ENCODE data around the gene DIS3L2. TPM values are rescaled to one million over a fixed set of nuclear protein-coding genes. Genes with fewer than 3 reads are reported as not detected.

Gene DIS3L2
- total RNA-seq, 1 donor from 2014 or later, result 17.1 TPM

- no peak for DNase-seq (ENCODE audit: low read depth, low spot score)
These were observed 264.4 kb downstream of the DIS3L2 start for GRCh38 chr2:232225895-232226294.

DNA sequence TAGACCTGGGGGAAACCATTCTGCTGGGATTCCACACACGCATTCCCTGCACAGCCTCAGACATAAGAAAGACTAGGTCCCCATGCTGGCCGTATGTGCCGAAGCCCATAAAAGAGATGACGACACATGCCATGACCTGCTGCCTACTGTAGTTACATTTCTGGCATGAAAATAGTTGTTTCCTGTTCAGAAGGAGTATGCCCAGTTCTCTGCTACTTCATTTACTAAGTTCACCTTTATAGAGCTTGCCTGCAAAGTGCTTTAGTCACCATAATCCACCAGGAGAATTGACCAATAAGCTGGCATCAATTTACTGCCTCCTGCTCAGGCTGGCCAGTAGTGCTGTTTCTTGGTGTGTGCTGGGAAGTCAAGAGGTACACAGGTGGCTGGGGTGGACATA lies 266.8 kb downstream of the DIS3L2 start:
- DNase-seq (ENCODE audit: low read depth, low spot score), result no peak

- DNase-seq (ENCODE audit: low read depth, low spot score), result no peak
These were observed 267.7 kb downstream of the DIS3L2 start for GRCh38 chr2:232228971-232229894.

- DNase-seq (ENCODE audit: low read depth, low spot score), result no peak
These were observed 268.4 kb downstream of the DIS3L2 start for GRCh38 chr2:232229911-232230310.

DNA sequence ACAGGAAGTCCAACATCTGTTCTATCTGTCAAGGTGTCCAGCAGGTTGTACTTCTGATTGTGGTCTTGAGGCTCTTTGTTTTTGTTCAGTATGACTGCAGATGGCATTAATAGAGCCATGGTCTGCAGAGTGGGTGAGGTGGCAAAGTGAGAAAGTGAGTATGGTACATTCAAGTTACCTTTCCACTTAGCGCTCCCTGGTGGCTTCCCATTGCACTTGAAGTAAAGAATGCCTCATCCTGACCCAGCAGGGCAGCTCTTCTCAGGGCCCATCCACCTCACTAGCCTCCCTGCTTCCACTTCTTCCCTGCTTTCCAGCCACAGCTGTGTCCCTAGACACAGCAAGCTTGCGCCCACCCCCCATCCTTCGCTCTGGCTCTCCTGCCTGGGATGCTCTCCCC lies 269.0 kb downstream of the DIS3L2 start:
- DNase-seq (ENCODE audit: low read depth, low spot score), result no peak

DNA sequence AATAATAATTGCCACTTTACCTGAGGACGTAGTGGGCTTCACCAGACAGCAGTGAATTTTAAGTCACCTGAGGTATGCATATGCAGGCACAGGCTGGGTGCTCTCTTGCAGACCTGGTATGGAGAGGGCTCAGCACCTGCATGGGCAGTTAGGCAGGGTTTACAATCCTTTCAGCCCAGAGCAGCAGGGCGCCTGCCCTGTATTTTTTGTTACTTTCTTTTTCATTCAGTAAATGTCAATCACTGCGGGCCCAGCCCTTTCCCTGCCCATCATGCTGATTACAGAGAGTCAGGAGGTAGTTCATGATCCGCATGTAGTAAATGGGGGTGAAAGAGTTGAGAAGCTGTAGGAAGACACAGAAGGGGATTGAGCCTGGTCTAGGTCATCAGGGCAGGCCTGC lies 270.0 kb downstream of the DIS3L2 start:
- no peak for DNase-seq (ENCODE audit: low read depth, low spot score)

GRCh38 chr2:232232915-232233314 lies 271.4 kb downstream of the DIS3L2 start:
- DNase-seq (ENCODE audit: low read depth, low spot score), result no peak

DNA sequence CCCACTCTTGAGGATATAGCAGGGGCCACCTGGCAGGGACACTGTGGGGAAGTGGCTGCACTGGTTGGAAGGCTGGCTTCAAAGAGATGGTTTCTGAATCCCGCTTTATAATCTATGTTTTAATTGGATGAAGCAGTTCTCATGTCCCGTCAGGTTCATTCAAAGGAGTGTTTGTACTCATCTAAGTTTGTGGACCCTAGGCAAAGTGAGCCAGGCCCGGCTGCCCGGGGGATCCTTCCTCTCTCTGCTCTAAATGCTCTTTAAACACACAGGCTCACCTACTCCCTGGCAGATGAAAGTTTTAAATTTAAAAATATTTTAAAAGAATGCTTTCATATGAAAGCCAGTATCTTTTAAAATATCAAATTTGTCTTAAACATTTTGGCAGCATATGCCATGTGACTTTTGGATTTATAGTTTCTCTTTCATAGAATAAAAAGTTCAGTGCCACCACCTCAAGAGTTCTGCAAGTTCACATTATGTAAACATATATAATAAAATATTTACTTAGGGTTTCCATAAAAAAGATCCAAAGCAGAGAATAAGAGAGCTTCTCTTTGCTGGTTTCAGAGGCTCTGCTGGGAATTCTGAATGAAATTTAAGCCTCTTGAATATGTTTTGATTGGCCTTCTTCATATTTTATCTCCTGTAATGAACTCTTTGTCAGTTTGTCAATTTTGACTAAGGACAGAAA lies 273.6 kb downstream of the DIS3L2 start:
- DNase-seq (ENCODE audit: low read depth, low spot score), result no peak

- no peak for DNase-seq (ENCODE audit: low read depth, low spot score)
These were observed 274.2 kb downstream of the DIS3L2 start for GRCh38 chr2:232235716-232236115.

- no peak for DNase-seq (ENCODE audit: low read depth, low spot score)
These were observed 274.7 kb downstream of the DIS3L2 start for GRCh38 chr2:232236200-232236599.

DNA sequence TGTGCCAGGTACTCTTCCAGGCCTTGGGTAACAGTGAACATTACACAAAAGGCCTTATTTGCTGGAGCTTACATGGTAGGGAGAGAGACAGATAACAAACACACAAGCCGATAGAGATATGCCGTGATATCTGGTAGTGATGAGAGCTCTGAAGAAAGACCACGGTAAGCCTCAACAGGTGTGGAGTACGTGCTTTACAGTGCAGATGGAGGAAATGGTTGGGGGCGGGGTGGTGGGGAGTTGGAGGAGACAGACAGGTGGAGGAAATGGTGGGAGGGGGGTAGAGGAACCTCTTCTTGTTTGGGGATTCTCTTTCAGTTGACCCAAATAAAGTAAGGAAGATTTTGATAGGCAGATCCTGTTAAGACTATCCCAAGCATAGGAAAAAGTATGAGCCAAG lies 276.0 kb downstream of the DIS3L2 start:
- no peak for DNase-seq (ENCODE audit: low read depth, low spot score)

GRCh38 chr2:232238108-232238507 lies 276.6 kb downstream of the DIS3L2 start:
- no peak for DNase-seq (ENCODE audit: low read depth, low spot score)

DNA sequence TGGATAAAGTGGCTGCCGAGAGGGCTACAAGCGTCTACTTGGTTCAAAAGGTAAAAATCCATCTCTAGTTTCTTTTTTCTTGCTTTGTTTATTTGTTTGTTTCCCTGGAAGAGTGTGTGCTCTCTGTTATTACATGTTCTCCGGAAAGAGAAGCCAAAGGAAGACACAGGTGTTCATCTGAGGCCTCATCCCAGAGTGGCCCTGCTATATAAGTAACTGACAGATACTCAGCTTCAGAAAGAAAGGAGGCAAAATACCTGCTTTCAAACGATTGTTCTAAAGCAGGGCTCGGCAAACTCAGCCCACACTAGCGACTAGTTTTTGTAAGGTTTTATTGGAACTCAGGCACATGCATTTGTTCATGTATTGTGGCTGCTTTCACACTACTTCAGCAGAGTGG lies 277.1 kb downstream of the DIS3L2 start:
- DNase-seq (ENCODE audit: low read depth, low spot score), result no peak

DNA sequence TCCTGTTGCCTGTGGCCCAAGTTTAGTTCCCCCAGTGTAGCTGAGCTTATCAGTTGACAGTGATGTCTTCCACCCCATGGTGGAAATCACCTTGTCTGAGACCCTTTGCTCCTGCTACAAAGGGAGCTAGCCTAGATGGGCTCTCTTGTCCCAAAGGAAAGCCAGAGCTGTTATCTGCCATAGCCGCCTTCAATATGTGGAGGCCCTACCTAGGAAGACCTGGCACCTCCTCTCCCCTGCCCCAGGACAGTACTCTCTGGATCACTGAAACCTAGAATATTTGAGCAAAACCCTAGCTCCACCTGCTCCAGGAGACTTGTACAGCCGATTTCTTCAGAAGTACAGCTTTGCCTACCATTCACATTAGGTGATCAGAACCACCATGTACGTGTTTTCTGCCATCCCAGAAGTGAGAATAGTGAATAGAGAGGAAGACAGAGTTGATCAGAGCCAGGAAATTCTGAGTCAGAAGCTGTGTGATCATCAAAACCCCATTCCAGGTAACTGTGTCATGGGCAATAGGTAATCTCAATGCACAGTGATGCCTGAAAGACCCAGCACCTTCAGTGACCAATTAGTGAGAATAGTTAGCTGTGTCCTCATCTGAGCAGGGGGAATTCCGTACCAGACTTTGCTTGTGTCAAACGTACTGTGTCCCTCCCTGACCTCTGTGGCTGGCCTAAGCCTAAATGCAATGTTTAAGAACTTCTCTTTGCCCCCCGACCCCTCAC lies 278.6 kb downstream of the DIS3L2 start:
- no peak for DNase-seq (ENCODE audit: low read depth, low spot score)

DNA sequence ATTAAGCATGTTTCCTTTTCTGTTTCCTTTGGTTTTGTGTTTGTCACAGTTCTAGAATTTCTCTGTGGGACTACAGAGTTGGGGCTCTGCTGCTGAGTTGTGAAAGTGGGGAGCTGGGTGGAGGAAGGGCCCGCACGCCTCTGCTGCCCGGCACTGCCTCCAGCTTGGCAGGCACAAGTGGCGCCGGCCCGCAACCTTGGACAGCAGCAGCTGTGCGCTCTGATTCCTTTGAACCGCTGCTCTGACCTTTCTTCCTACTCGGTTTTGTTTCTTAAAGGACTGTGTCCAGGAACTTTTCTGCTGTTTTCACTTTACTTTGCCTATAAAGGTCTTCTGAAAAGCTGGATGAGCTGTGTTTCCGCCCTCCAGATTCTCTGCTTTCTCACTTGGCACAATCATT lies 279.4 kb downstream of the DIS3L2 start:
- DNase-seq (ENCODE audit: low read depth, low spot score), result no peak

- no peak for DNase-seq (ENCODE audit: low read depth, low spot score)
These were observed 280.8 kb downstream of the DIS3L2 start for GRCh38 chr2:232242316-232242715.

GRCh38 chr2:232245111-232245510 lies 283.6 kb downstream of the DIS3L2 start:
- DNase-seq (ENCODE audit: low read depth, low spot score), result no peak

GRCh38 chr2:232246245-232246644 lies 284.7 kb downstream of the DIS3L2 start:
- DNase-seq (ENCODE audit: low read depth, low spot score), result no peak

GRCh38 chr2:232249096-232249495 lies 287.6 kb downstream of the DIS3L2 start:
- DNase-seq (ENCODE audit: low read depth, low spot score), result no peak

DNA sequence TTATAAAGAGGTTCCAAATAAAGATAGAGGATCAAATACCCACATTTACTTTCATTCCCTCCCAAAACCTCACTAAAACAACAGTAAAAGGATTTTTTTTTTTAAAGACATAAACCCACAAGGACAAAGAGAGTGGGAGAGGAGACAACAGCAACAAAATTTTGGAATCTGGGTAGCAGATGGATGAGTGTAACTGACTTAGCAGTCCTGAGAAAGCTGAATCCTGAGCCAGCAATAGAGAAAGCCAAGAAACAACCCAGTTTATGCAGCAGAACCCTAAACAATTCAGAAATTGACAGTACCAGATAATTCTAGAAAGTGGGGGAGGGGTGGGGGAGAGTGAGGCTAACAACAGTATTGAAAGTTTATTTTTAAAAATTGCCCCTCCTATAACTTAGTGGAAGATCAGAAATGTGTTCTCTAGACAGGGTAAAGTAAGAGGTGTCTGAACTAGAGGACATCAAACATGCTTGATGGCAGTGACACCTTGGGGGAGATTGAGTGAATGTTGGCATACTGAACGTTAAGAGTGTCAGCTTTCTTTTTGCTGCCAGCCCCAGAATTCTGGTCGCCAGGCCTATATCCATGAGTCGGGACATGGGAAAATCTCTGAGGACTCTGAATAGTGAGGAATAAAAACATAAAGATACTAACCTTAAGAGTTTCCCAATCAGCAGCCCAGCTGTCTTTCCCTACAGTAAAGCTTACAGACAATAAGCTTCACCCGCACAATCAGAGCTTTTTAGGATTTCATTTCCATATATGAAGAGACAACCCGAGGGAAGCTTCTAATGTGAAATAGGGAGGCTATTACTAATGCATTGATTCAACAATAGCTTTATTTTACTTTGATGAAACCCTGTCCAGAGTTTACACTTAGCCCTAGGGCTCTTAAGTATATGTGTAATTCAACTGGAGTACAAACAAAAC lies 289.0 kb downstream of the DIS3L2 start:
- DNase-seq (ENCODE audit: low read depth, low spot score), result no peak

DNA sequence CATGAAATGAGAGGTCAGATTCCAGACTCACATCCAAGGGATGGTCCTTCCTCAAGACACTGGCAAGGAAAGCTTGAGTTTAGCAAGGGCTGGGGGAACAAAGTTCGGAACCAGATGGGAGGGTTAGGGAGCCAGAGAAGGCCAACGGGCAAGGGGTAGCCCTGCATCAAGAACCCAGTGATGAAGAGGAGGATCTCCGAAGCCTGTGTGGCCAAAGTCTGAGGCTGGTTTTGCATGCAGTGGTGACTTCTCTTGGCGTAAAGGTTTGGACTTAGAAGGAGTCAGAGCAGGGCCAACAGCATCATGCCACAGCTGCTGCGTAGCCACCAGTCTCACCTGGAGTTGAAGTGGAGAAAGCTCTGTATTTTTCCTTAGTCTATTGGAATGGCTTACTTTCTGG lies 293.5 kb downstream of the DIS3L2 start:
- DNase-seq (ENCODE audit: low read depth, low spot score), result no peak

Measured in pulmonary artery endothelial cell (primary cell).